Fibroblast of lung (primary cell): Measurements from ENCODE around the gene GPBAR1.

Experiments
- CTCF ChIP-seq, 2 donors: IDR thresholded peaks in 1 of 2; conservative IDR thresholded peaks in 1 of 2; 1 replicate in 1 of 2; 2 replicates in 1 of 2; pipeline ENCODE4 v1.5.1; 2011 to 2012; ENCODE audit warnings: low read length in 2 of 2, control low read depth in 1 of 2, inconsistent platforms in 1 of 2, low read depth in 1 of 2, mild to moderate bottlenecking in 1 of 2
- EZH2 ChIP-seq: IDR thresholded peaks from 2 replicates; pipeline ENCODE4 v1.5.1; 2012; ENCODE audit warnings: low read length, control low read depth, mild to moderate bottlenecking; ENCODE audit errors: missing control alignments

DNA sequence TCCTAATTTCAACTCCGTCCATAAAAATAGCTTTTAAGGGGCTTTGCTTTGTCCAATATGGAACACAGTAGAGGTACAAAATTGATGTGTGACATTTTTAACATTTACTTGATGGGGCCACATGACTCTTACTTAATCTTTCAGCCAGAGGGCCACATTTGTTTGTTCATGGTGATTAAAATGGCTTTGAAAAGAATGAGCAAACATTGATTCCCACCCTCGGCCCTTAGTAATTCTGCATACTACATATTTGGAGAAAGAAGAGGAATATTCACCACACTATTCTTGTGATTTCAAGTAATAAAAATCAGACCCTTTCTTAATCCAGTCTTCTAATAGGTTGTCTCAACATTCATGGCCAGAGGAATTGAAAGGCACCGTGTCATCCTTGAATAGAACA is 26.3 kb upstream of the GPBAR1 start:
- TF ChIP-seq CTCF (conservative IDR thresholded peaks at IDR 0.05 in 1 of 2, IDR thresholded peaks at IDR 0.05 in 1 of 2; ENCODE audit: low read depth in 1 of 2, low read length in 2 of 2) (no peak), EZH2 (no peak)
